Endodermal cell (in vitro differentiated cells): ENCODE results near the gene RNF2. TPM values are rescaled to one million over a fixed set of nuclear protein-coding genes. Genes with fewer than 3 reads are reported as not detected.

Experiments
- DNase-seq: peaks from one replicate; pipeline ENCODE4 v3.0.0-alpha.2; 2017
- H3K27ac ChIP-seq: 2 replicates; pipeline ENCODE4 v1.5.1; 2013; ENCODE audit warnings: mild to moderate bottlenecking, low read depth, low read length, moderate library complexity
- H3K27me3 ChIP-seq: 2 replicates; pipeline ENCODE4 v1.6.1; 2013; ENCODE audit warnings: mild to moderate bottlenecking, low read length, moderate library complexity; ENCODE audit not compliant: insufficient read depth, control insufficient read depth, poor library complexity, severe bottlenecking
- H3K36me3 ChIP-seq: 2 replicates; pipeline ENCODE4 v1.7.0; 2013; ENCODE audit warnings: mild to moderate bottlenecking, low read length, moderate library complexity; ENCODE audit not compliant: control insufficient read depth, insufficient read depth
- H3K4me1 ChIP-seq: one replicate; pipeline ENCODE4 v1.7.0; 2013; ENCODE audit warnings: low read length; ENCODE audit not compliant: control insufficient read depth, insufficient read depth
- H3K4me3 ChIP-seq: 2 replicates; pipeline ENCODE4 v1.5.1; 2013; ENCODE audit warnings: mild to moderate bottlenecking, low read length, moderate library complexity
- H3K9ac ChIP-seq: 2 replicates; pipeline ENCODE4 v1.6.1; 2013; ENCODE audit warnings: mild to moderate bottlenecking, low read length, moderate library complexity; ENCODE audit not compliant: poor library complexity, severe bottlenecking; ENCODE audit errors: extremely low read depth
- H3K9me3 ChIP-seq: 2 replicates; pipeline ENCODE4 v1.6.1; 2013; ENCODE audit warnings: mild to moderate bottlenecking, low read length, moderate library complexity; ENCODE audit not compliant: control insufficient read depth
- H3K27ac Mint-ChIP-seq: 2 replicates; pipeline ENCODE4 v1.8.0; 2020; ENCODE audit warnings: mixed read lengths
- H3K27me3 Mint-ChIP-seq: 2 replicates; pipeline ENCODE4 v1.8.0; 2021; ENCODE audit warnings: mild to moderate bottlenecking, mixed read lengths; ENCODE audit not compliant: insufficient read depth
- H3K36me3 Mint-ChIP-seq: 2 replicates; pipeline ENCODE4 v1.8.0; 2020; ENCODE audit warnings: low read depth, mixed read lengths
- H3K4me1 Mint-ChIP-seq: 2 replicates; pipeline ENCODE4 v1.8.0; 2020; ENCODE audit warnings: mixed read lengths
- H3K4me3 Mint-ChIP-seq: 2 replicates; pipeline ENCODE4 v1.8.0; 2020; ENCODE audit warnings: mild to moderate bottlenecking, moderate library complexity, mixed read lengths
- H3K9me3 Mint-ChIP-seq: 2 replicates; pipeline ENCODE4 v1.8.0; 2020; ENCODE audit warnings: mild to moderate bottlenecking, mixed read lengths
- WGBS, 2 experiments: methylation state at CpG; one replicate each; pipeline versions ENCODE4 v1.1.5 to v1.1.7; 2013; ENCODE audit warnings: missing lambda C conversion rate in 2 of 2, mixed read lengths in 1 of 2; ENCODE audit not compliant: insufficient coverage in 1 of 2, insufficient read length in 1 of 2; 5-methylcytosine and 5-hydroxymethylcytosine counted together
- total RNA-seq, 2 donors: library from RNA; stranded (reverse); fragmentation: NEBNext Ultra II Directional in 1 of 2; extraction: Animal tissue kit (Norgen Biotek cat#: 25700) in 1 of 2; gene quantifications; 2 replicates in 1 of 2; 3 replicates in 1 of 2; pipeline ENCODE4 v1.2.1, GENCODE V29; 2021
- TF ChIP-seq, protein P1 (sequence below): fragments of 200-600 bp; sonication (generic); conservative IDR thresholded peaks from 2 replicates; pipeline ENCODE4 v1.5.0; 2021; ENCODE audit warnings: antibody characterized with exemption, mild to moderate bottlenecking

The RNF2 gene
- total RNA-seq, 2 donors from 2014 or later: 61.1 to 66.9 TPM

DNA sequence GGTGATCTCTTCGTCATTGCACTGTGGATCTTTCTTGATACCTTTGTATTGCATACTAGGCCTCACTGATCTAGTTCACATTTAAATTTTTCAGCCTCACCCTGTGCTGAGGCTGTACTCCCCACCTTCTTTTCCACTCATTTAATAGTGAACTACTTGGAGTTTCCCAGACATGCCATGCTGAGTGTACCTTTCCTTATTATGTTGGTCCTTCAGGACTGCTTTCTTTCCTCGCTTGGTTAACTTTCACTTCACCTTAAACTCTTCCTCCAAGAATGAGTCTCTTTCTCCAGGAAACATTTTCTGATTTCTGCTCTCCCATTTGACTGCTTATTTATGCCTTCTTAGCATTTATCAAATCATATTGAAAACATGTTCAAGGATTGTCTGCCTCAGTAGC is 20.8 kb downstream of the RNF2 start:
- H3K4me1 ChIP-seq: no peaks in the 10 kb centered on the region
- Mint-ChIP-seq H3K27me3 (no peaks in the 10 kb centered on the region), H3K36me3 (peaks cover 44% of the 10 kb centered on the region), H3K27ac (no peak overlapping the region), H3K4me1 (peaks cover 4% of the 10 kb centered on the region), H3K4me3 (no peak overlapping the region), H3K9me3 (peaks cover 10% of the 10 kb centered on the region)
- no peaks in the 10 kb centered on the region for H3K27me3 ChIP-seq
- 98 to 100% methylated on average over 2 of the region's 2 CpGs for WGBS, 2 experiments
- no peak overlapping the region for H3K4me3 ChIP-seq
- no peak overlapping the region for H3K9ac ChIP-seq
- DNase-seq: no peak
- no peak overlapping the region for H3K27ac ChIP-seq
- TF ChIP-seq, protein P1, sequence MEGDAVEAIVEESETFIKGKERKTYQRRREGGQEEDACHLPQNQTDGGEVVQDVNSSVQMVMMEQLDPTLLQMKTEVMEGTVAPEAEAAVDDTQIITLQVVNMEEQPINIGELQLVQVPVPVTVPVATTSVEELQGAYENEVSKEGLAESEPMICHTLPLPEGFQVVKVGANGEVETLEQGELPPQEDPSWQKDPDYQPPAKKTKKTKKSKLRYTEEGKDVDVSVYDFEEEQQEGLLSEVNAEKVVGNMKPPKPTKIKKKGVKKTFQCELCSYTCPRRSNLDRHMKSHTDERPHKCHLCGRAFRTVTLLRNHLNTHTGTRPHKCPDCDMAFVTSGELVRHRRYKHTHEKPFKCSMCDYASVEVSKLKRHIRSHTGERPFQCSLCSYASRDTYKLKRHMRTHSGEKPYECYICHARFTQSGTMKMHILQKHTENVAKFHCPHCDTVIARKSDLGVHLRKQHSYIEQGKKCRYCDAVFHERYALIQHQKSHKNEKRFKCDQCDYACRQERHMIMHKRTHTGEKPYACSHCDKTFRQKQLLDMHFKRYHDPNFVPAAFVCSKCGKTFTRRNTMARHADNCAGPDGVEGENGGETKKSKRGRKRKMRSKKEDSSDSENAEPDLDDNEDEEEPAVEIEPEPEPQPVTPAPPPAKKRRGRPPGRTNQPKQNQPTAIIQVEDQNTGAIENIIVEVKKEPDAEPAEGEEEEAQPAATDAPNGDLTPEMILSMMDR: no peak
- H3K36me3 ChIP-seq: peaks cover 23% of the 10 kb centered on the region
- H3K9me3 ChIP-seq: peaks cover 15% of the 10 kb centered on the region

DNA sequence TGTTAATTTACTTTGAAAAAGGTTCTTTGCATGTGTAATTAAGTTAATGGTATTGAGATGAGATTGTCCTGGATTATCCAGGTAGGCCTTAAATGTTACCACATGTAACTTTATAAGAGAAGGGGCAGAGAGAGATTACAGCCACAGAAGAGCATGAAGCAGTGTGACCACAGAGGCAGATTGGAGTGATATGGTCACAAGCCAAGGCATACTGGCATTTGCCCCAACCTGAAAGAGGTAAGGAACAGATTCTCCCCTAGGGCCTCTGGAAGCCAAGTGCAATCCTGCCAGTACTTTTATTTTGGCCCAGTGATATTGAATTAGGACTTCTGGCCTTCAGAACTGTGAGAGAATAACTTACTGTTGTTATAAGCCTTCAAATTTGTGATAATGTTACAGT is 23.0 kb downstream of the RNF2 start:
- H3K36me3 Mint-ChIP-seq: peaks cover 46% of the 10 kb centered on the region
- no peaks in the 10 kb centered on the region for H3K4me1 ChIP-seq
- no peak overlapping the region for H3K27ac ChIP-seq
- TF ChIP-seq, protein P1: no peak
- no peaks in the 10 kb centered on the region for H3K4me1 Mint-ChIP-seq
- H3K4me3 ChIP-seq: no peak overlapping the region
- no peak for DNase-seq
- no peak overlapping the region for H3K9ac ChIP-seq
- H3K9me3 ChIP-seq: peaks cover 15% of the 10 kb centered on the region
- H3K4me3 Mint-ChIP-seq: no peak overlapping the region
- no peak overlapping the region for H3K27ac Mint-ChIP-seq
- H3K36me3 ChIP-seq: peaks cover 23% of the 10 kb centered on the region
- peaks cover 10% of the 10 kb centered on the region for H3K9me3 Mint-ChIP-seq
- H3K27me3 Mint-ChIP-seq: no peaks in the 10 kb centered on the region
- H3K27me3 ChIP-seq: no peaks in the 10 kb centered on the region

DNA sequence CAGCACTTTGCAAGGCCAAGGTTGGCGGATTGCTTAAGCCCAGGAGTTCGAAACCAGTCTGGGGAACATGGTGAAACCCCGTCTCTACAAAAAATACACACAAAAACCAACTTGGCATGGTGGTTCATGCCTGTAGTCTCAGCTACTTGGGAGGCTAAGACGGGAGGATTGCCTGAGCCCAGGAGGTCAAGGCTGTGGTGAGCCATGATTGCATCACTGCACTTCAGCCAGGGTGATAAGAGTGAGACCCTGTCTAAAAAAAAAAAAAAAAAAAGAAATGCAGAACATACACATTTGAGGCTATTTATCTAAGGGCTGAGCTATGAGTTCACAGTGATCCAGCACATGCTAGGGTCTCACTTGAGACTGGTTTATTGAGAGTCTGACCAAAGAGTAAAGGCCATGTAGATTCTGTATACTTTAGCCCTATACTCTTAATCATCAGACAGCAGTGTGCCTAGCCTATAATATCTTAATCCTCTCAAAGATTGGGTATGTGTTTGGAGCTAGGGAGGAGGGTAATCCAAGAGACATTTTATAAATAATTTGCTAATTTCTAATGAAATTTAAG is 23.9 kb downstream of the RNF2 start:
- H3K9me3 Mint-ChIP-seq: peaks cover 5% of the 10 kb centered on the region
- Histone ChIP-seq H3K4me1 (no peaks in the 10 kb centered on the region), H3K27me3 (no peaks in the 10 kb centered on the region), H3K9ac (no peak overlapping the region), H3K4me3 (no peak overlapping the region), H3K36me3 (peaks cover 19% of the 10 kb centered on the region), H3K9me3 (peaks cover 7% of the 10 kb centered on the region), H3K27ac (no peak overlapping the region)
- H3K4me1 Mint-ChIP-seq: no peaks in the 10 kb centered on the region
- no peaks in the 10 kb centered on the region for H3K27me3 Mint-ChIP-seq
- H3K36me3 Mint-ChIP-seq: peaks cover 38% of the 10 kb centered on the region
- H3K27ac Mint-ChIP-seq: peak overlapping the region; percentile 20
- 96 to 100% methylated on average over 2 to 4 of the region's 4 CpGs for WGBS, 2 experiments
- no peak for DNase-seq
- no peak overlapping the region for H3K4me3 Mint-ChIP-seq
- TF ChIP-seq, protein P1: no peak
